Hepatocyte (in vitro differentiated cells): ENCODE data around the gene TNS2.

ENCODE experiments used
- EZH2 ChIP-seq: fragments of 200-600 bp; sonication (generic); IDR thresholded peaks from 2 replicates; pipeline ENCODE4 v1.6.1; 2016; ENCODE audit warnings: antibody characterized with exemption, mild to moderate bottlenecking, borderline replicate concordance
- EZH2phosphoT487 ChIP-seq: fragments of 200-600 bp; sonication (generic); IDR thresholded peaks from one replicate; pipeline ENCODE4 v1.6.1; 2018; ENCODE audit warnings: antibody characterized with exemption, mild to moderate bottlenecking, low read depth, moderate library complexity; ENCODE audit not compliant: unreplicated experiment, severe bottlenecking
- TF ChIP-seq, protein P1 (sequence below): fragments of 200-600 bp; sonication (generic); IDR thresholded peaks from 2 replicates; pipeline ENCODE4 v1.5.1; 2016; ENCODE audit warnings: antibody characterized with exemption, mild to moderate bottlenecking; ENCODE audit not compliant: poor library complexity

DNA sequence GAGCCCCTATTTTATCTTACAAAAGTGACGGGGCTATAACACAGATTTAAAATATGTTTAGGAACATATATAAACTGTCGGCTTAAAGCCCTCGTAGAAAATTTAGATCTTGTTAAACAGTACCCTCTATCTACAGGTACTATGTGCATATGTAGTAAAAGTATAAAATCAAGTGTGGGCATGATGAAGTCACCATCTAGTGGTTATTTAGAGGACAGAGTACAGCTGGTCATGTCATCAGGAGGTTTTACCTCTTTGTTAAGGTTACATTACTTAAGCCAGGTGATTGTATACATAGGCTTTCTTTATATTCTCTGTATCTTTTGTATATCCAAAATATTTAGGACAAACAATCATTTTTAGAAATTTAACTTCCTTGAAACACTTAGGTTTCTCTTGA, 18.2 kb upstream of the TNS2 start:
- TF ChIP-seq, protein P1, sequence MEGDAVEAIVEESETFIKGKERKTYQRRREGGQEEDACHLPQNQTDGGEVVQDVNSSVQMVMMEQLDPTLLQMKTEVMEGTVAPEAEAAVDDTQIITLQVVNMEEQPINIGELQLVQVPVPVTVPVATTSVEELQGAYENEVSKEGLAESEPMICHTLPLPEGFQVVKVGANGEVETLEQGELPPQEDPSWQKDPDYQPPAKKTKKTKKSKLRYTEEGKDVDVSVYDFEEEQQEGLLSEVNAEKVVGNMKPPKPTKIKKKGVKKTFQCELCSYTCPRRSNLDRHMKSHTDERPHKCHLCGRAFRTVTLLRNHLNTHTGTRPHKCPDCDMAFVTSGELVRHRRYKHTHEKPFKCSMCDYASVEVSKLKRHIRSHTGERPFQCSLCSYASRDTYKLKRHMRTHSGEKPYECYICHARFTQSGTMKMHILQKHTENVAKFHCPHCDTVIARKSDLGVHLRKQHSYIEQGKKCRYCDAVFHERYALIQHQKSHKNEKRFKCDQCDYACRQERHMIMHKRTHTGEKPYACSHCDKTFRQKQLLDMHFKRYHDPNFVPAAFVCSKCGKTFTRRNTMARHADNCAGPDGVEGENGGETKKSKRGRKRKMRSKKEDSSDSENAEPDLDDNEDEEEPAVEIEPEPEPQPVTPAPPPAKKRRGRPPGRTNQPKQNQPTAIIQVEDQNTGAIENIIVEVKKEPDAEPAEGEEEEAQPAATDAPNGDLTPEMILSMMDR: no peak
- no peak for TF ChIP-seq EZH2
- no peak for TF ChIP-seq EZH2phosphoT487
